ENCODE measurements around the gene ACOXL.

Gene ACOXL

GRCh38 chr2:111099402-111099801 is 367.0 kb downstream of the ACOXL start:
- TF ChIP-seq TAF1 (IDR thresholded peaks at IDR 0.05; ENCODE audit: low read depth, low read length) (no peak), SPI1 (IDR thresholded peaks at IDR 0.05; ENCODE audit: low read depth, low read length) (no peak), POLR2AphosphoS5 (IDR thresholded peaks at IDR 0.05; ENCODE audit: low read depth, low read length) (no peak), PAX5 (IDR thresholded peaks at IDR 0.05; ENCODE audit: insufficient read depth, low read length, severe bottlenecking) (no peak), POU2F2 (IDR thresholded peaks at IDR 0.05; ENCODE audit: low read depth, low read length) (no peak), POLR2A (IDR thresholded peaks at IDR 0.05; ENCODE audit: low read depth, low read length) (no peak)
- FAIRE-seq = no peak
- no peak for DNase-seq (ENCODE audit: insufficient read length, low spot score)

- DNase-seq (ENCODE audit: insufficient read length, low spot score) (no peak), FAIRE-seq (no peak)
- TF ChIP-seq SPI1 (IDR thresholded peaks at IDR 0.05; ENCODE audit: low read depth, low read length) = no peak
- TF ChIP-seq POLR2A (IDR thresholded peaks at IDR 0.05; ENCODE audit: low read depth, low read length) = no peak
- no peak for TF ChIP-seq POLR2AphosphoS5 (IDR thresholded peaks at IDR 0.05; ENCODE audit: low read depth, low read length)
- TF ChIP-seq TAF1 (IDR thresholded peaks at IDR 0.05; ENCODE audit: low read depth, low read length) = no peak
- no peak for TF ChIP-seq PAX5 (IDR thresholded peaks at IDR 0.05; ENCODE audit: insufficient read depth, low read length, severe bottlenecking)
- TF ChIP-seq POU2F2 (IDR thresholded peaks at IDR 0.05; ENCODE audit: low read depth, low read length) = no peak
These were observed 367.9 kb downstream of the ACOXL start for GRCh38 chr2:111100087-111100764.

- 0 out of 2 replicates have a peak, but pooled peaks have one; percentile 2 for TF ChIP-seq SPI1 (IDR thresholded peaks at IDR 0.05; ENCODE audit: low read depth, low read length)
- TF ChIP-seq POLR2A (IDR thresholded peaks at IDR 0.05; ENCODE audit: low read depth, low read length) = no peak
- TF ChIP-seq POU2F2 (IDR thresholded peaks at IDR 0.05; ENCODE audit: low read depth, low read length) = no peak
- FAIRE-seq = peak; percentile 20
- no peak for DNase-seq (ENCODE audit: insufficient read length, low spot score)
These were observed 368.4 kb downstream of the ACOXL start for GRCh38 chr2:111100765-111101162.

GRCh38 chr2:111101592-111101991 is 369.2 kb downstream of the ACOXL start:
- FAIRE-seq (no peak), DNase-seq (ENCODE audit: insufficient read length, low spot score) (no peak)
- no peak for TF ChIP-seq POU2F2 (IDR thresholded peaks at IDR 0.05; ENCODE audit: low read depth, low read length)

GRCh38 chr2:111102216-111102615 is 369.8 kb downstream of the ACOXL start:
- no peak for DNase-seq (ENCODE audit: insufficient read length, low spot score)
- TF ChIP-seq TAF1 (IDR thresholded peaks at IDR 0.05; ENCODE audit: low read depth, low read length) (no peak), POU2F2 (IDR thresholded peaks at IDR 0.05; ENCODE audit: low read depth, low read length) (no peak), POLR2AphosphoS5 (IDR thresholded peaks at IDR 0.05; ENCODE audit: low read depth, low read length) (no peak), POLR2A (IDR thresholded peaks at IDR 0.05; ENCODE audit: low read depth, low read length) (no peak), SPI1 (IDR thresholded peaks at IDR 0.05; ENCODE audit: low read depth, low read length) (no peak), PAX5 (IDR thresholded peaks at IDR 0.05; ENCODE audit: insufficient read depth, low read length, severe bottlenecking) (no peak)
- FAIRE-seq = no peak

GRCh38 chr2:111105926-111106325 is 373.6 kb downstream of the ACOXL start:
- no peak for FAIRE-seq
- TF ChIP-seq POU2F2 (IDR thresholded peaks at IDR 0.05; ENCODE audit: low read depth, low read length) (no peak), POLR2AphosphoS5 (IDR thresholded peaks at IDR 0.05; ENCODE audit: low read depth, low read length) (no peak), SPI1 (IDR thresholded peaks at IDR 0.05; ENCODE audit: low read depth, low read length) (no peak), POLR2A (IDR thresholded peaks at IDR 0.05; ENCODE audit: low read depth, low read length) (no peak), PAX5 (IDR thresholded peaks at IDR 0.05; ENCODE audit: insufficient read depth, low read length, severe bottlenecking) (no peak), TAF1 (IDR thresholded peaks at IDR 0.05; ENCODE audit: low read depth, low read length) (no peak)
- DNase-seq (ENCODE audit: insufficient read length, low spot score) = no peak

GRCh38 chr2:111106706-111107105 is 374.3 kb downstream of the ACOXL start:
- DNase-seq (ENCODE audit: insufficient read length, low spot score) (no peak), FAIRE-seq (no peak)
- TF ChIP-seq POLR2AphosphoS5 (IDR thresholded peaks at IDR 0.05; ENCODE audit: low read depth, low read length) (no peak), SPI1 (IDR thresholded peaks at IDR 0.05; ENCODE audit: low read depth, low read length) (no peak), POLR2A (IDR thresholded peaks at IDR 0.05; ENCODE audit: low read depth, low read length) (no peak)

GRCh38 chr2:111108745-111109271 is 376.4 kb downstream of the ACOXL start:
- FAIRE-seq (no peak), DNase-seq (ENCODE audit: insufficient read length, low spot score) (no peak)

GRCh38 chr2:111111101-111111755 is 378.9 kb downstream of the ACOXL start:
- DNase-seq (ENCODE audit: insufficient read length, low spot score) = no peak
- FAIRE-seq = no peak
- no peak for TF ChIP-seq POLR2AphosphoS5 (IDR thresholded peaks at IDR 0.05; ENCODE audit: low read depth, low read length)
- TF ChIP-seq SPI1 (IDR thresholded peaks at IDR 0.05; ENCODE audit: low read depth, low read length) = no peak
- no peak for TF ChIP-seq PAX5 (IDR thresholded peaks at IDR 0.05; ENCODE audit: insufficient read depth, low read length, severe bottlenecking)
- TF ChIP-seq POLR2A (IDR thresholded peaks at IDR 0.05; ENCODE audit: low read depth, low read length) = no peak
- no peak for TF ChIP-seq TAF1 (IDR thresholded peaks at IDR 0.05; ENCODE audit: low read depth, low read length)
- TF ChIP-seq POU2F2 (IDR thresholded peaks at IDR 0.05; ENCODE audit: low read depth, low read length) = no peak

More at GRCh38 chr2:111108745-111109271, 376.4 kb downstream of the ACOXL start:
- no peak for TF ChIP-seq SPI1 (IDR thresholded peaks at IDR 0.05; ENCODE audit: low read depth, low read length)
- TF ChIP-seq TAF1 (IDR thresholded peaks at IDR 0.05; ENCODE audit: low read depth, low read length) = no peak
- TF ChIP-seq POLR2AphosphoS5 (IDR thresholded peaks at IDR 0.05; ENCODE audit: low read depth, low read length) = no peak
- TF ChIP-seq POU2F2 (IDR thresholded peaks at IDR 0.05; ENCODE audit: low read depth, low read length) = no peak

GRCh38 chr2:111113838-111114237 is 381.5 kb downstream of the ACOXL start:
- FAIRE-seq (no peak), DNase-seq (ENCODE audit: insufficient read length, low spot score) (no peak)
- TF ChIP-seq PAX5 (IDR thresholded peaks at IDR 0.05; ENCODE audit: insufficient read depth, low read length, severe bottlenecking) (no peak), POLR2AphosphoS5 (IDR thresholded peaks at IDR 0.05; ENCODE audit: low read depth, low read length) (no peak), POU2F2 (IDR thresholded peaks at IDR 0.05; ENCODE audit: low read depth, low read length) (no peak), SPI1 (IDR thresholded peaks at IDR 0.05; ENCODE audit: low read depth, low read length) (no peak), POLR2A (IDR thresholded peaks at IDR 0.05; ENCODE audit: low read depth, low read length) (no peak), TAF1 (IDR thresholded peaks at IDR 0.05; ENCODE audit: low read depth, low read length) (no peak)
